NCI-H2081 (cell line): ENCODE results near the gene ISLR.

Experiments used
- DNase-seq, 2 experiments: peaks; one replicate each; lab custom pipeline; 2025; lab: John Stamatoyannopoulos, UW

ISLR gene

DNA sequence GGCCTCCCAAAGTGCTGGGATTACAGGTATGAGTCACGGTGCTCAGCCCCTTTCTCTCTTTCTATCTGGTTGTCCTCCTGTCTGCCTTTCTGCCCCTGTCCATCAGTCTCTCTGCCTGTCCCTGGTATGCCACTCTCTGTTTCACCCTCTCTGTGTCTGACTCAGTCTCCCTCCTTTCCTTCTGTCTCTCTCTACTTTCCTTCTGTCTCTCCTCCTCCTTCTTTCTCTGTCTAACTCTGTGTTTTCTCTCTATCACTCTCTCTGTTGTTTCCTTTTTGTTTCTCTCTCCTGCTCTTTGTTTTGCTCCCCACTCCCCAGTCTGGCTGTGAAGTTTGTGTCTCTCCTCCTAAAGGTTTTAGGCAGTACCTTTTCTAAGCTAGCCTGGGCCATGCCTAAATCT lies 38.1 kb downstream of the ISLR start:
- no peak for DNase-seq

DNA sequence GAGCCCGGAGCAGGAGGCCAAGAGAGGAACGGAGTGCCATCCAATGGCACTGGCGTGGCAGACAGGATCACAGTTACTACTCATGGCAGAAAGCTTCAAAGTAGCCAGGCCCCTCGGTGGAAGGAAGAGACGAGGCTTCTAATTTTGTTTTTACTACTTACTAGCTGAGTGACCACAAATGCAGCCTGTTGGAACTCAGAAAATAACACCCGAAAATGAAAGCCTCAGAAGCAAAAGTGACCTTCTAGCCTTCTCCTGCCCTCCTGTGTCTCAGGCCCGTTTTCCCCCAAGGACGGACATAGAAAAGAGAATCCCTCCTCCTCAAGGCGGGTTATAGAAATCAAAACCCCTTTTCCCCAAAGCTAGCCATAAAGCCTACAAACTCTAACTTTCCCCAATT lies 39.0 kb downstream of the ISLR start:
- DNase-seq = no peak

DNA sequence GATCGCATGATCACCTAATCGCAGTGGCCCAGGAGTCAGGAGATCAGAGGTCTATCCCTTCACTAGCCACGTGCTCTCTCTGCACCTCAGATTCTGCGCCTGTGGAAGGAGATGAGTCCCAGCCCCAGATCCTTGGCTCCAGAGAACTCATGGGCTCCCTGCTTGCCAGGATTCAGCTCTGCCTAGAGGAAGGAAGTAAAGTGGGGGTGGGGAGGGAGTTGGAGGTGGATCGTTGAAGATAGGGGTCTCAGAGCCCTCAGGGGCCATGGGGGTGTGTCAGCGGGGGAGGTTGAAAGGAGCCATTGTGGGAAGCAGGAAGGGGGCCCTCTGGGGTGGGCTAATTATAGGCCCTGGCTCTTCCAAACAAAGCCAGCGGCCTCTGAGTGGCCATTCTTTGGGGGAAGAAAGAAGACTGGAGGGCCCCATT lies 40.4 kb downstream of the ISLR start:
- no peak for DNase-seq

DNA sequence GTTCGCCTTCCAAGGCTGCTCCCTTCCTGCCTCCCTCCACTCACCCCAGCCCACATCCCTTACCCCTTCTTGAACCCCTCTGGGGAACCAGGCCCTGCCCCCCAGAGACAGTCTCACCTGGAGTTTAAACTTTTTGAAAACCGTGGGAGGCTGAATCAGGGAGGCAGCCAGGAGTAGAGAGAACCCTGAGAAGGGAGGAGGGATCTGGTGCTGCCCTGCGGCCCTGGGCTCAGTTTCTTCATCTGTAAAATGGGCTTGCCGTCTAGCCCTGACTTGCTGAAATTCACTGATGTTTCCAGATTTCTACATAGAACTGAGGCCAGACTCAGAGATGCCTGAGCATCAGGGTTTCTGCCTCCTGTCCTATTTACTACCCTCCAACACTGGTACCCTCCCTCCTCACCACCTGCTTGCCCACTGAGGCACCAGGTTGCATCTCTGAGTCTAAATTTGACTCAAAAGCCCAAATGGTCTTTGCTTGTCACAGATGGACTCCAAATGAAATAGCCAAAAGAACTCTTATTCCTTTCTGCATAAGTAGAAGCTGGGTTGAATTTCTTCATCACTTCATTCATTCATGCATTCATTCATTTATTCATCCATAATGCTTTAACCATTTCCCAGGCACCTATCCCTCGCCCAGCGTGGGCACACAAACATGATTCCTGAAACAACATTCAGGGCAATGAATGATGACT lies 41.0 kb downstream of the ISLR start:
- DNase-seq = no peak

DNA sequence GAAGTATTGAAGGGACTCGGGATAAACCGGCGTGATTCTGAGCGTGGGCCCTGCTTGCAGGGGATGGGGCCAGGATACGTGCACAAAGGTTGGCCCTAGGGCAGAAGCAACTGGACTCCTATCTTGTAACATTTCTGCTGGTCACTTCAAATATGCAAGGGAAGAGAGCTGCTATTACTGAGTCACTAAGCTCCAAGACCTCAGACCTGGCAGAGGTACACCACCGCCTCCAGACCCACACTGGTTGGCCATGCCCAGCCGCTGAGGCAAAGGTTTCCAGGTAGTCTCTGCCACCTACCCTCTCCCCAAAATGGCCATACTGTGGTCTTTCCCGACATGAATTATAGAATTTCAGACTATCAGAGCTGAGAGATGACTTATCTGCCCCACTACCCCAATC lies 42.4 kb downstream of the ISLR start:
- no peak for DNase-seq

DNA sequence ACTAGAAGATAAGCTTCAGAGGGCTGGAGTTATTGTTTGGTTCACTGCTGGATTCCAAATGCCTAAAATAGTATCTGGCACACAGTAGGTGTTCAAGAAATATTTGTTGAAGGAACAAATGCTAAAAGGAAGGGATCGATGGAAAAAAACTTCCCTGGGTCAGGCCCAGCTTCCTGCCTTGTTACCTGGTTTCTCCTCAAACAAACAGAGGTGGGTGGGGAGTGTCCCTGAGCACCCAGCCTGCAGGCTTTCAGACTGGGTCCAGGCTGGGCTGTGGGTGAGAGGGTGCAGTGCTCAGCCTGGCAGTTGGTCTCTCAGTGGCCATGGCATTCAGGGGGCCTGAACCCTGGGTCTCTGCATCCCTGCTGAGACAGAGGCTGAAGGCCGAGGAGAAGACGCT lies 43.4 kb downstream of the ISLR start:
- no peak for DNase-seq

DNA sequence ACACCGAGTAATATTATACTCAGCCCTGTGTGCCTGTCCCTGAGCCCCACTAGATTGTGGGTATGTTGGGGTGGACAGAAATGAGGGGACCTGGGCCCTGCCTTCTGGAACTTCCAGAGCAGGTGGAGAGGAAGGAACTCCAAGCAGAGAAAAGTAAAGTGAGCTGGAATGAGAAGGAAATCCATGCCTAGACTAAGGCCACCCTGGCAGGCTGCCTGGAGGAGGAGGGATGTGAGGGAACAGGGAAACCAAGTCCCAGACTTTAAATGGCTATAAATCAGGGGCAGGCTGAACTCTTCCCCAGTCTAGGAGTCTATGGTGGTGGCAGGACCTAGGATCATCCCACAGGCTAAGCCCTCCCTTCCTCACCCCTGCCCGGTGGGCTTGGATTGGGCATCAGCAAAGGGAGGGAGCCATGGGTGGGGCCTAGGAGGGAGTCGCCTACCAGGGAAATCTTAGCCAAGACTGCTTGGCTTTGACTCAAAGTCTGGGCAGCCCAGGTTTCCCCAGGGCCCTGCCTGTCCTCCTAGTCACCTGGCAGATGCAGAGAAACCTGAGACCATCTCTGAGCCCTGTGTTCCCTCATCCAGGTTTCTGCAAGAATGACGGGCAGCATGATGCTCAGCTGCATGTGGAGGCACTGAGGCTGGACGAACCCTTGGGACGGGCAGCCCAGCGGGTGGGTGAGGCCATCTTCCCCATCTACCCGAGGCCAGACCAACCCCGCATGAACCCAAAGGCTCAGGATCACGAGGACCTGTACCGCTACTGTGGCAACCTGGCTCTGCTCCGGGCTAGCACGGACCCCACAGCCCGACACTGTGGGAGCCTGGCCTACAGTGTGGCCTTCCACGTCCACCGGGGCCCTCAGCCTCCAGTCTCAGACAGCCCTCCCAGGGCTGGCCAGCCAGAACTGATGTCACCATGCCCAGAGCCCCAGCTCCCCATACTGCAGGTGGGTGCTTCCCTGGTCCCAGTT lies 44.7 kb downstream of the ISLR start:
- no peak for DNase-seq

DNA sequence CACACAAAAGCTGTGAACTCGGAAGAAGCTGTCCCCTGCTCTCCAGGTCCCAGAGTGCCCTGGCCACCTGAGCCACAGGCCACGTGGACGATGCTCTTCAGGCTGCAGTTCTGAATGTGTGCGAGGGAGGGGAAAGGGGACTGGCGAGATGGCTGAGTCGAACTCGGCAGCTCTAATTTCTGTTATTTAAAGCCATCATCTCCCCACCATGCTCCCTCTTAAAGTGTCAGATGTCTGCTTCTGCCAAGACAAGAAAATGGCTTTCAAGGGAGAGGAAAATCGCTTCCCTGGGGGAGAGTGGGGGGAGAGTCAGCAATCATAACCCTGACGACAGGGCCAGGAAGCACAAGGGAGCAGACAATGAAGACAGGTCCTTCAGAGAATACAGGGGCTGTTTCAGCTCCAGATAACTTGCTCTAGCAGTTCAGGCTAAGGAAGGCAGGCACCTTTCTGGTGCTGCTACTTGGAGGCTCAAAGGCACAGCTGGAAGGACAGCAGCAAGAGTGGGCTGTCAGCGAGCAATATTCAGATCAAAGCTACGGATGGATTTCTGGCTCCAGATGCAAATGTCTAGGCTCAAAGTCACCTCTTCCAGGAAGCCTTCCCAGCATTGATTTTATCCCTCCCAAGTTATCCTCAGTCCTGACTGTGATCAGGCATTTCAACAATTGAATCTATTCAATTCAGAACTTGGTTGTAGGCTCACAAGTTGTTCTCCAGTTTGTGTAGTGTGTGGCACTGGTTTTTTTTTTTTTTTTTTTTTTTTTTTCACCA lies 47.2 kb downstream of the ISLR start:
- DNase-seq = peak in 1 of 2 experiments; percentile 17

DNA sequence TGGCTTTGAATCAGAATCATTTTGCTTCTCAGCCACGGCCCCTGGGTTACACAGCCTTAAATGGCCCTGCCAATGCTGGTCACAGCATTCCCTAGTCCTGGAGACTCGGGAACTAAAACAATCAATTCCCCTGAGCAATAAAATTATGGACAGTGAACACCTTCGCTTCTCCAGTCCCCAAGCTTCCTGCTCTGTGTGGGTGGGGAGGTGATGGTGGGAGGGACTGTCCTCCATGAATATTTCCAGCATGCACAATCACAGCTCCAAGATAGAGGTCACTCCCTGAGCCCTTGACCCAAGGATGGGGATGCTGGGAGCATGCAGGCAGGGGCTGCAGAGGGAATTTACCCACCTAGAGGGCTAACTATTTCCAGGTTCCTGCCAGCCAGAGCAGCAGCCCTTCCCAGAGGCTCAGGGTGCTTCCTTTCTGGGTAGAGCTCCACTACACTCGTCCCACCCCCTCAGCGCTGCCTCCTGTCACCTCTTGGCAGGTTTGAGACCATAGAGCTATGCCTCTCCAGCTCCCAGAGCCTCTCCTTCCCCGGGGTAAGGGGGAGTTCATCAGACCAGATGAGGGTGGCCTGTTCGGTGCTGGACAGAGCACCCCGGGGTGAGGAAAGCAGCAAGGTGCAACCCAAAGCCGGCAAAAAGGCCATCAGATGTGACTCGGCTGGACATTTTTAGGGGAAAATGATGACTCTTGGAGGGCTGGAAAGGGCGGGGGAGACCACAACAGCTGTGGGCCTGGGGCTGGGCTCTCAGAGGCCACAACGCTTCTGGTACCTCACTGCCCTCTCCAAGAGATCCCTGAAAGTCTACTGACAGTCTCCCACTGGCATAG lies 48.1 kb downstream of the ISLR start:
- DNase-seq = peak in 1 of 2 experiments; percentile 31

DNA sequence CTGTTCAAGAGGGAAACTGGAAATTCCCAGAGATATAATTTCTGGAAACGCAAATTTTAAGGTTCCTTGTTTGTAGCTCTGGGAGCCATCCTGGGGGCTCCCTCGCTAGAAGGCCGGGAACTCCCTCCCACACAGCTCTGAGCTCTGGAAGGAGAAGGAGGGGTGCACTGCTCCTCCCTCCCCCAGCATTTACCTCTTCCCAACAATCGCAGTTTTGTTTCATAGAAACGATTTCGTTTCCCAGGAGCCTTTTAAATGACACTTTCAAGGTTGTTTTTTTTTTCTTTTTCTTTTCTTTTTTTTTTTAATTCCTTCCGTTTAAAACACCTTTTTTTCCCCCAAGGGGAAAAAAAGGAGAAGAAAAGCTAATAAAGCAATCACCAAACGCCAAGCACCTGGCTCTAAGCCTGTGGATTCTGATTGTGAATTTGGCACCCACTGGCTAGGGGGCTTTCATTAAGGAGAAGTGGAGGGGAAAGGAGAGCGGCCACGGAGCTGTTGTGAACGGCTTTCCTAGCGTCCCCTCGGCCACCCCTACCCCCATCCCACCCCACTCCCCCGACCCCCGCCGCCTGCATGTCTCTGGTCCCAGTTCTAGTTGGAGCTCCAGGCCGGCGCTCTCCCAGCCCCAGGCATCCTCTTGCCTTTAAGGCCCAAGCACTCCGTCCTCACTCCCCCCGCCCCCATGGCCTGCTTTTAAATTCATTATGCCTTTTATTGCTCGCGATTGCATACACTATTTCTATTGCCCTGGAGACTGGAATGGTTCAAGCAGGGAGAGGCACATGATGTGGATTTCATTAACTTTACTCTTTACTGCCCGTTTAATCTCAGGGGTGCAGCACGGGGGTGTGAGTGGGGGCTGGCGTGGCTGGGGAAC lies 49.0 kb downstream of the ISLR start:
- DNase-seq = peak; percentile 62 to 64

DNA sequence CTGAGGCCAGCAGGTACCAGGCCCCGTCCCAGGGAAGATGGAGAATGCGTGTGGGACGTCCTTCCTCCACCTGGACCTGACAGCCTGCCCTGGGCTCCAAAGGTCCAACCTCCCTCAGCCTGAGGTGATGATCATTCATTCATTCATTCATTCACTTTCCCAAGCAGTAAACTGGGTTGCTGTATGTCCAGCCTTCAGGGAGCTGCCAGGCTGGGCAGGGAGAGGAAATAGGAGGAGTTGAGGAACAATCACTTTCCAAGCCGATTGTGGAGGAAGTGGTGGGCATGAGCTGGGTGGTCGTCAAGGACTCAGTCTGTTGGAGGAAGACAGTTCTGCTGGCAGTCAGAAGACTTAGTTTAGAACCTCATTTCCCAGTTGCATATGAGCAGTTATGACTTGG lies 52.4 kb downstream of the ISLR start:
- no peak for DNase-seq
